Measurements from ENCODE around the gene NRCAM. TPM values are rescaled to one million over a fixed set of nuclear protein-coding genes. Genes with fewer than 3 reads are reported as not detected.

NRCAM gene
- total and polyA plus RNA-seq, 2 of the 8 experiments (the other 6 are each of a cell fraction or from before 2014, with no cell fraction given): 2.7 to 3.8 TPM

GRCh38 chr7:108197371-108198091, 258.7 kb downstream of the NRCAM start (continued):
- TF ChIP-seq USF2 (IDR thresholded peaks at IDR 0.05; ENCODE audit: low read length): no peak
- no peak for TF ChIP-seq CTCF (IDR thresholded peaks at IDR 0.05; ENCODE audit: control extremely low read depth in 1 of 3, insufficient read depth in 1 of 3, low read depth in 1 of 3, low read length in 3 of 3)
- TF ChIP-seq, protein P1, sequence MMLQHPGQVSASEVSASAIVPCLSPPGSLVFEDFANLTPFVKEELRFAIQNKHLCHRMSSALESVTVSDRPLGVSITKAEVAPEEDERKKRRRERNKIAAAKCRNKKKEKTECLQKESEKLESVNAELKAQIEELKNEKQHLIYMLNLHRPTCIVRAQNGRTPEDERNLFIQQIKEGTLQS (IDR thresholded peaks at IDR 0.05; ENCODE audit: insufficient read depth, low read depth, low read length): no peak

All from H1 (cell line).